Measurements from ENCODE around the gene EAF2. TPM values are rescaled to one million over a fixed set of nuclear protein-coding genes. Genes with fewer than 3 reads are reported as not detected.
"Not testable (repeated sequence)": the region's sequence is repeated elsewhere in the genome, so short reads cannot be mapped to it uniquely, and the experiment has no call there.

EAF2 gene
- total and polyA plus RNA-seq, 4 donors, result 1.5 to 6.6 (median 5.3) TPM

- TF ChIP-seq ATF3 (IDR thresholded peaks at IDR 0.05), result no peak
- no peak for TF ChIP-seq FOXA2 (IDR thresholded peaks at IDR 0.05)
- no peak for TF ChIP-seq HNF4A (conservative IDR thresholded peaks at IDR 0.05)
- TF ChIP-seq NR2F2 (IDR thresholded peaks at IDR 0.05), result no peak
Measured at GRCh38 chr3:121844892-121845291, 9.9 kb downstream of the EAF2 start (continued).

- no peaks in the 10 kb centered on the region for H3K27me3 ChIP-seq (ENCODE audit: control insufficient read depth in 4 of 4, insufficient read depth in 4 of 4, low read length in 3 of 4)
- H3K27ac ChIP-seq (ENCODE audit: low read depth in 1 of 2, low read length in 2 of 2), result no peak overlapping the region
- no peaks in the 10 kb centered on the region for H3K9me3 ChIP-seq (ENCODE audit: control insufficient read depth in 4 of 4, low read length in 3 of 4)
- no peaks in the 10 kb centered on the region for H3K36me3 ChIP-seq (ENCODE audit: control insufficient read depth in 4 of 4, insufficient read depth in 3 of 4, low read depth in 1 of 4, low read length in 3 of 4)
- H3K4me1 ChIP-seq (ENCODE audit: control insufficient read depth in 4 of 4, insufficient read depth in 4 of 4, low read length in 3 of 4), result no peaks in the 10 kb centered on the region
- no peak for DNase-seq (ENCODE audit: low spot score)
- WGBS, result 96% methylated on average over 2 of the region's 2 CpGs
- TF ChIP-seq YY1 (IDR thresholded peaks at IDR 0.05) (no peak), REST (IDR thresholded peaks at IDR 0.05) (no peak), NR2F2 (IDR thresholded peaks at IDR 0.05) (no peak), CTCF (IDR thresholded peaks at IDR 0.05; ENCODE audit: low read depth, low read length, missing input control) (no peak), HNF4A (conservative IDR thresholded peaks at IDR 0.05) (no peak), ATF3 (IDR thresholded peaks at IDR 0.05) (no peak), FOXA1 (IDR thresholded peaks at IDR 0.05) (no peak), JUND (IDR thresholded peaks at IDR 0.05) (no peak), MAX (IDR thresholded peaks at IDR 0.05) (no peak), HNF4G (IDR thresholded peaks at IDR 0.05) (no peak), FOXA2 (IDR thresholded peaks at IDR 0.05) (no peak), RAD21 (IDR thresholded peaks at IDR 0.05) (no peak), RXRA (IDR thresholded peaks at IDR 0.05) (no peak)
- H3K9ac ChIP-seq (ENCODE audit: low read depth in 1 of 2, low read length in 2 of 2), result no peak overlapping the region
- no peak overlapping the region for H3K4me3 ChIP-seq (ENCODE audit: low read depth in 1 of 3, low read length in 3 of 3)
Measured at GRCh38 chr3:121852256-121852655, 17.2 kb downstream of the EAF2 start.

- Histone ChIP-seq H3K4me3 (ENCODE audit: low read depth in 1 of 3, low read length in 3 of 3) (no peak overlapping the region), H3K36me3 (ENCODE audit: control insufficient read depth in 4 of 4, insufficient read depth in 3 of 4, low read depth in 1 of 4, low read length in 3 of 4) (no peaks in the 10 kb centered on the region), H3K9me3 (ENCODE audit: control insufficient read depth in 4 of 4, low read length in 3 of 4) (no peaks in the 10 kb centered on the region), H3K9ac (ENCODE audit: low read depth in 1 of 2, low read length in 2 of 2) (no peak overlapping the region), H3K27ac (ENCODE audit: low read depth in 1 of 2, low read length in 2 of 2) (no peak overlapping the region), H3K4me1 (ENCODE audit: control insufficient read depth in 4 of 4, insufficient read depth in 4 of 4, low read length in 3 of 4) (no peaks in the 10 kb centered on the region), H3K27me3 (ENCODE audit: control insufficient read depth in 4 of 4, insufficient read depth in 4 of 4, low read length in 3 of 4) (no peaks in the 10 kb centered on the region)
- TF ChIP-seq CTCF (IDR thresholded peaks at IDR 0.05; ENCODE audit: low read depth, low read length, missing input control) (no peak), TAF1 (conservative IDR thresholded peaks at IDR 0.05) (no peak), RAD21 (IDR thresholded peaks at IDR 0.05) (peak in 1 of 2 donors; percentile 62), ATF3 (IDR thresholded peaks at IDR 0.05) (no peak)
- 59% methylated on average over 5 of the region's 5 CpGs for WGBS
- no peak for DNase-seq (ENCODE audit: low spot score)
Measured at GRCh38 chr3:121855555-121855954, 20.5 kb downstream of the EAF2 start.

GRCh38 chr3:121857778-121858177, 22.8 kb downstream of the EAF2 start:
- not testable (repeated sequence) for H3K36me3 ChIP-seq (ENCODE audit: control insufficient read depth in 4 of 4, insufficient read depth in 3 of 4, low read depth in 1 of 4, low read length in 3 of 4); H3K27me3 ChIP-seq (ENCODE audit: control insufficient read depth in 4 of 4, insufficient read depth in 4 of 4, low read length in 3 of 4); H3K27ac ChIP-seq (ENCODE audit: low read depth in 1 of 2, low read length in 2 of 2); H3K9me3 ChIP-seq (ENCODE audit: control insufficient read depth in 4 of 4, low read length in 3 of 4); H3K4me1 ChIP-seq (ENCODE audit: control insufficient read depth in 4 of 4, insufficient read depth in 4 of 4, low read length in 3 of 4); H3K9ac ChIP-seq (ENCODE audit: low read depth in 1 of 2, low read length in 2 of 2); DNase-seq (ENCODE audit: low spot score); H3K4me3 ChIP-seq (ENCODE audit: low read depth in 1 of 3, low read length in 3 of 3)
- WGBS, result 98% methylated on average over 4 of the region's 5 CpGs
